ENCODE measurements around the gene SH3GL1.

DNA sequence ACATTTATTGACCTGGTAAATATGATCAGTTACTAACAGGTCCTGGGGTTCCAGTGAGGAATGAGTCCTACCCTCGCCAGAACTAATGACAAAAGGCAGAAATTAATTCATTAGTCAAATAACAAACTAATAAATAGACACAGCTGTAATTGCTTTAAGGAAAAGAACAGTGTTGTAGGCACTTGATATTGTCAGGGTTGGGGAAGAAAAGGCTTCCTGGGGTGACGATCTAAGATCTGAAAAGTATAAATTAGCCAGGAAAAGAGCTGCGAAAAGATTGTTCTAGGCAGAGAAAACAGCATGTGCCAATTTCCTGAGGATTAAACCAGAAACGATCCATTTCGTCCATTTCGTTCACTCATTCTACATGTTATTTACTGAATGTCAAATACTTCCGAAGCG lies 1.4 kb upstream of the SH3GL1 start:
- TF ChIP-seq POLR3A (IDR thresholded peaks at IDR 0.05; ENCODE audit: borderline replicate concordance, extremely low read depth, insufficient read depth, insufficient read length) (no peak), CEBPB (tag; IDR thresholded peaks at IDR 0.05) (no peak), CTCF (IDR thresholded peaks at IDR 0.05 in 2 of 3, conservative IDR thresholded peaks at IDR 0.05 in 1 of 3; ENCODE audit: insufficient read depth in 2 of 3, low read depth in 1 of 3, low read length in 3 of 3) (no peak), MAFG (tag; conservative IDR thresholded peaks at IDR 0.05) (no peak), EZH2 (IDR thresholded peaks at IDR 0.05; ENCODE audit: borderline replicate concordance, low read depth, low read length) (no peak), KDM1A (IDR thresholded peaks at IDR 0.05) (no peak), KLF1 (tag; IDR thresholded peaks at IDR 0.05) (no peak), ZNF165 (CRISPR knock-in tag; IDR thresholded peaks at IDR 0.05; ENCODE audit: borderline replicate concordance) (no peak), BCLAF1 (IDR thresholded peaks at IDR 0.05; ENCODE audit: borderline replicate concordance in 1 of 2, control insufficient read depth in 1 of 2, low read depth in 2 of 2, low read length in 1 of 2) (no peak), SMC3 (conservative IDR thresholded peaks at IDR 0.05; ENCODE audit: insufficient read depth, low read depth, low read length) (no peak), SP1 (CRISPR knock-in tag; IDR thresholded peaks at IDR 0.05) (no peak), HDGF (IDR thresholded peaks at IDR 0.05) (no peak), POU5F1 (IDR thresholded peaks at IDR 0.05; ENCODE audit: borderline replicate concordance, low read depth, low read length, partially characterized antibody) (no peak), MXI1 (IDR thresholded peaks at IDR 0.05; ENCODE audit: low read depth, low read length) (no peak)

Measured in K562 (cell line).